ENCODE measurements around the gene PPP1R13L. TPM values are rescaled to one million over a fixed set of nuclear protein-coding genes. Genes with fewer than 3 reads are reported as not detected.

The PPP1R13L gene
- total and polyA plus RNA-seq, 8 donors = 12.9 to 51.4 (median 17.0) TPM

GRCh38 chr19:45352062-45352461 is 52.8 kb downstream of the PPP1R13L start:
- no peak for ATAC-seq
- DNase-seq = no peak
- no peaks in the 10 kb centered on the region for H3K4me1 ChIP-seq
- no peaks in the 10 kb centered on the region for H3K9me3 ChIP-seq
- TF ChIP-seq CTCF (IDR thresholded peaks at IDR 0.05) = no peak
- peaks cover 0 to 67% of the 10 kb centered on the region in 2 donors for H3K36me3 ChIP-seq
- no peak overlapping the region for H3K27ac ChIP-seq
- H3K27me3 ChIP-seq = peaks cover 0 to 15% of the 10 kb centered on the region in 2 donors
- H3K4me3 ChIP-seq = no peak overlapping the region
- intact Hi-C loops (cut with DNase I) = loop anchor here in 1 of 2 donors (10.0 kb wide), 1 partner anchor 157 kb away; no protein-coding TSS in a partner anchor

- DNase-seq (no peak), ATAC-seq (no peak)
- no peak overlapping the region for H3K4me3 ChIP-seq
- peaks cover 0 to 21% of the 10 kb centered on the region in 2 donors for H3K27me3 ChIP-seq
- H3K4me1 ChIP-seq = no peaks in the 10 kb centered on the region
- peaks cover 0 to 61% of the 10 kb centered on the region in 2 donors for H3K36me3 ChIP-seq
- no peaks in the 10 kb centered on the region for H3K9me3 ChIP-seq
- intact Hi-C loops (cut with DNase I) = loop anchor here in 1 of 2 donors (10.0 kb wide), 1 partner anchor 157 kb away; no protein-coding TSS in a partner anchor
- TF ChIP-seq CTCF (IDR thresholded peaks at IDR 0.05) = no peak
- no peak overlapping the region for H3K27ac ChIP-seq
Measured at GRCh38 chr19:45351401-45351952, 53.4 kb downstream of the PPP1R13L start.

GRCh38 chr19:45350477-45351058 is 54.3 kb downstream of the PPP1R13L start:
- intact Hi-C loops (cut with DNase I) = loop anchor here in 1 of 2 donors (10.0 kb wide), 1 partner anchor 156 kb away; no protein-coding TSS in a partner anchor
- DNase-seq = no peak
- no peak overlapping the region for H3K4me3 ChIP-seq
- H3K4me1 ChIP-seq = no peaks in the 10 kb centered on the region
- no peak for TF ChIP-seq CTCF (IDR thresholded peaks at IDR 0.05)
- peaks cover 0 to 52% of the 10 kb centered on the region in 2 donors for H3K36me3 ChIP-seq
- H3K27ac ChIP-seq = no peak overlapping the region
- no peaks in the 10 kb centered on the region for H3K9me3 ChIP-seq
- ATAC-seq = no peak
- peaks cover 0 to 30% of the 10 kb centered on the region in 2 donors for H3K27me3 ChIP-seq

GRCh38 chr19:45349430-45349941 is 55.4 kb downstream of the PPP1R13L start:
- Histone ChIP-seq H3K36me3 (peaks cover 0 to 42% of the 10 kb centered on the region in 2 donors), H3K27me3 (peaks cover 0 to 41% of the 10 kb centered on the region in 2 donors), H3K4me3 (no peak overlapping the region), H3K4me1 (no peaks in the 10 kb centered on the region), H3K9me3 (no peaks in the 10 kb centered on the region), H3K27ac (no peak overlapping the region)
- ATAC-seq (no peak), DNase-seq (no peak)
- no peak for TF ChIP-seq CTCF (IDR thresholded peaks at IDR 0.05)
- intact Hi-C loops (cut with DNase I) = no loop called here

- Histone ChIP-seq H3K4me3 (no peak overlapping the region), H3K27me3 (peaks cover 0 to 42% of the 10 kb centered on the region in 2 donors), H3K9me3 (no peaks in the 10 kb centered on the region), H3K4me1 (no peaks in the 10 kb centered on the region), H3K27ac (no peak overlapping the region), H3K36me3 (peaks cover 0 to 37% of the 10 kb centered on the region in 2 donors)
- ATAC-seq (no peak), DNase-seq (no peak)
- TF ChIP-seq CTCF (IDR thresholded peaks at IDR 0.05) = no peak
- intact Hi-C loops (cut with DNase I) = no loop called here
Measured at GRCh38 chr19:45349126-45349415, 55.8 kb downstream of the PPP1R13L start.
